ENCODE data around the gene OLFM1. TPM values are rescaled to one million over a fixed set of nuclear protein-coding genes. Genes with fewer than 3 reads are reported as not detected.

Gene OLFM1
- 0.43 and 0.64 TPM in 2 replicates for total RNA-seq

- TF ChIP-seq, protein P1, sequence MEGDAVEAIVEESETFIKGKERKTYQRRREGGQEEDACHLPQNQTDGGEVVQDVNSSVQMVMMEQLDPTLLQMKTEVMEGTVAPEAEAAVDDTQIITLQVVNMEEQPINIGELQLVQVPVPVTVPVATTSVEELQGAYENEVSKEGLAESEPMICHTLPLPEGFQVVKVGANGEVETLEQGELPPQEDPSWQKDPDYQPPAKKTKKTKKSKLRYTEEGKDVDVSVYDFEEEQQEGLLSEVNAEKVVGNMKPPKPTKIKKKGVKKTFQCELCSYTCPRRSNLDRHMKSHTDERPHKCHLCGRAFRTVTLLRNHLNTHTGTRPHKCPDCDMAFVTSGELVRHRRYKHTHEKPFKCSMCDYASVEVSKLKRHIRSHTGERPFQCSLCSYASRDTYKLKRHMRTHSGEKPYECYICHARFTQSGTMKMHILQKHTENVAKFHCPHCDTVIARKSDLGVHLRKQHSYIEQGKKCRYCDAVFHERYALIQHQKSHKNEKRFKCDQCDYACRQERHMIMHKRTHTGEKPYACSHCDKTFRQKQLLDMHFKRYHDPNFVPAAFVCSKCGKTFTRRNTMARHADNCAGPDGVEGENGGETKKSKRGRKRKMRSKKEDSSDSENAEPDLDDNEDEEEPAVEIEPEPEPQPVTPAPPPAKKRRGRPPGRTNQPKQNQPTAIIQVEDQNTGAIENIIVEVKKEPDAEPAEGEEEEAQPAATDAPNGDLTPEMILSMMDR (IDR thresholded peaks at IDR 0.05; ENCODE audit: insufficient read depth, low read depth, low read length): peak; percentile 53
- peak; percentile 47 for DNase-seq (ENCODE audit: low read depth)
- no peak within 1 kb of the TSS for H3K4me3 ChIP-seq (ENCODE audit: low read depth, low read length)
Observed at GRCh38 chr9:135087489-135087792, at the start of gene OLFM1. TSS of gene OLFM1 (plus strand) at chr9:135087668. CDS start at chr9:135087990, 322 bp downstream.

DNA sequence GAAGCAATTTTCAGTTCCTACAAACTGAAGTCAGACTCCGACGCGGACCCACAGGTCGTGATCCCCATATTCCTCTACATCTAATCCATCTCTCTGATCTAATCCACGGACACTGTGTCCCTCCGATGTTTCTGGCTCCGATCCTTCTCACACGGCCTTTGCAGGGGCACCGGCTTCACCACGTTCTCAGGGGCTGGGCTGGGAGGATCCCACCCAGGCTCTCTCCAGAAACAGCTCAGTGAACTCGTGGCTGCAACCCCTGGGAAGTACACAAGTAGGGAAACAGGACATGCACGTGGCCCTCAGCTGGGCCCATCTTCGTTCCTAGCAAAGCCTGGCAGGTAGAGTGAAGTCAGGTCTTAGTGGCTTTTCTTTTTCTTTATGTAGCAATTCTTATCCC is 49.1 kb upstream of the OLFM1 start:
- TF ChIP-seq, protein P1 (IDR thresholded peaks at IDR 0.05; ENCODE audit: insufficient read depth, low read depth, low read length): no peak
- DNase-seq (ENCODE audit: low read depth): no peak
- no peak overlapping the region for H3K4me3 ChIP-seq (ENCODE audit: low read depth, low read length)

DNA sequence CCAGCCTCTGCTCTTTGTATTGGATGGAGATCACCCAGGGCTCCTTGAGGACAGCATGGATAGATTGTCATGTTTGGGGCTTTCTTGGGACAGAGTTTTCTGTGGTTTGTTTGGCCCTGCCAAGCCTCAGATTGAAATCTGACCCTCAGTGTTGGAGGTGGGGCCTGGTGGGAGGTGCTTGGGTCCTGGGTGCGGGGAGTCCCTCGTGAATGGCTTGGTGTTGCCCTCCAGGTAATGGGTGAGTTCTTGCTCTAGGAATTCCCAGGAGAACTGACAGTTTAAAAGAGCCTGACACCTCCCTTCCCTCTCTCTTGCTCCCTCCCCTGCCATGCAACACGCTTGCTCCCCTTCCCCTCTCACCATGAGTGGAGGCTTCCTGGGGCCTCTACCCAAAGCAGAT is 48.6 kb upstream of the OLFM1 start:
- no peak overlapping the region for H3K4me3 ChIP-seq (ENCODE audit: low read depth, low read length)
- DNase-seq (ENCODE audit: low read depth): no peak
- TF ChIP-seq, protein P1 (IDR thresholded peaks at IDR 0.05; ENCODE audit: insufficient read depth, low read depth, low read length): no peak

GRCh38 chr9:135039266-135039870 is 48.1 kb upstream of the OLFM1 start:
- no peak overlapping the region for H3K4me3 ChIP-seq (ENCODE audit: low read depth, low read length)
- DNase-seq (ENCODE audit: low read depth): no peak
- TF ChIP-seq, protein P1 (IDR thresholded peaks at IDR 0.05; ENCODE audit: insufficient read depth, low read depth, low read length): no peak

- no peak for DNase-seq (ENCODE audit: low read depth)
- TF ChIP-seq, protein P1 (IDR thresholded peaks at IDR 0.05; ENCODE audit: insufficient read depth, low read depth, low read length): no peak
- no peak overlapping the region for H3K4me3 ChIP-seq (ENCODE audit: low read depth, low read length)
Observed at GRCh38 chr9:135039916-135040645, 47.4 kb upstream of the OLFM1 start.

DNA sequence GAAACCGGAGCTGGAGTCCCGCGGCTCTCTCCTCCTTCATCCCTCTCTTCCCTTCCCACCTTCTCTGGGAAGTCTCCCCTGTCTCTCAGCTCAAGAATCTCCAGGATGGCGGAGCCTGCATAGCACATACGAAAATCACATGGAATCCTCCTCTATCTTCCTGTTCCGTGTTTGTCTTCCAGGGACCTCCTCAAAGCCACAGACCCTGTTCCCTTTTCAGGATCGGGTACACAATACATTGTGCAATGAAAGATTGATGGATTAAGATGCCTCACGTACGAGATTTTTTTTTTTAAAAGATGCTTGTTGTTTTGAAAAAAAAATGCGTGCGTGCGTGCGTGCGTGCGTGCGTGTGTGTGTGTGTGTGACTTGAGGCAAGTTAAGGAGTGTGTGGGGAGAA is 46.6 kb upstream of the OLFM1 start:
- TF ChIP-seq, protein P1 (IDR thresholded peaks at IDR 0.05; ENCODE audit: insufficient read depth, low read depth, low read length): no peak
- H3K4me3 ChIP-seq (ENCODE audit: low read depth, low read length): no peak overlapping the region
- no peak for DNase-seq (ENCODE audit: low read depth)
